HG03439 (cell line): Measurements from ENCODE around the gene KRT28.

ENCODE experiments used
- ATAC-seq: cut with Tn5 transposase; IDR thresholded peaks from one replicate; pipeline ENCODE4 v1.9.1; 2021; ENCODE audit warnings: mild to moderate bottlenecking, moderate library complexity; ENCODE audit not compliant: unreplicated experiment

KRT28 gene

GRCh38 chr17:40799859-40800258 lies at the start of gene KRT28:
Gene KRT28 (minus strand): TSS chr17:40799959. CDS start chr17:40799893, 66 bp downstream.
- no peak for ATAC-seq

- no peak for ATAC-seq
Measured at GRCh38 chr17:40848583-40849235, 49.0 kb upstream of the KRT28 start.

DNA sequence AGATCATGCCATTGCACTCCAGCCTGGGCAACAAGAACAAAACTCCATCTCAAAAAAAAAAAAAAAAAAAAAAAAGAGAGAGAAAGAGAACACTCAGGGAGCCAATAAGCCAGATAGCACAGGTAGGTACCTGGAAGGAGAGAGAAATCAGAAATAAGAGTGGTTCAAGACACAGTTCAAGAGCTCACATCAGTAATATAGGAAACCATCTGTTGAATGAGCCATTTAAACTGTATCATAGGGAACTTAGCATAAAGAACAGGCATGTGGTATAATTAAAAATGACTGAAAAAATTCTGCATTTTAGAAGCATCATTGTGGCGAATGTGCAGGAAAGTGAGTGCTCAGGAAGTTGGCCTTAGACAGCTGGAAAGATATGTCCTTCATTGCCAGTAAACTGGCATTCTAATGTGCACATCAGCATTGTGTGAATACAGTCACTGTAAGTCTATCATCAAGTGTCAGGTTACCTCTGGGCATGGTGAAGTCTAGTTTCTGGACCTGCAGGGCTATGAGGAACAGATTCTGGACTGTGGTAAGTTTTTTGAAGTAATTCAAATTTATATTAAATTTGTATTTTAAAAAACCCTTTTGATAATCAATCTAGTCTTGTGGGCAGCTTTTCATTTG lies 46.9 kb upstream of the KRT28 start:
- ATAC-seq = no peak

DNA sequence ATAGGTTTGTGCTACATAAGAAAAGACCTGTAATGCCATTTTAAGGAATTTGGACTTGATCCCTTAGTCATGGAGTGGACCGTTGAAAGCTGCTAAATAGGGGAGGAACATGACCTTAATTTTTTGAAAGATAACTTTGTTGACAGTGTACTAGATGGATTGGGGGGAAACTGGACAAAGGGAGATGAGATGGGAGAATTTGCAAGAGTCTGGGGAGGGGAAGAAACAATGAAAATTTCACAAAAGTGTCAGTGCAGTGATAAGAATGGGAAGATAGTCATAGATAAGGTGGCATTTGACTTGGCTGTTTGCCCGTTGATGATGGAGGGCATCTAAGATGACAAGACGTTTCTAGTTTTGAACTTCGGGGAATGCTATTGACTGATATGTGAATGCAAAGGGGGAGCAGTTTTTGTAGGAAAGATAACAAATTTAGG lies 44.9 kb upstream of the KRT28 start:
- ATAC-seq = no peak

- no peak for ATAC-seq
Measured at GRCh38 chr17:40843242-40843641, 43.5 kb upstream of the KRT28 start.

- ATAC-seq = no peak
Measured at GRCh38 chr17:40841246-40841645, 41.5 kb upstream of the KRT28 start.

- ATAC-seq = no peak
Measured at GRCh38 chr17:40839194-40839593, 39.4 kb upstream of the KRT28 start.

- ATAC-seq = no peak
Measured at GRCh38 chr17:40836020-40836419, 36.3 kb upstream of the KRT28 start.

GRCh38 chr17:40833882-40834281 lies 34.1 kb upstream of the KRT28 start:
- no peak for ATAC-seq

GRCh38 chr17:40832840-40833239 lies 33.1 kb upstream of the KRT28 start:
- ATAC-seq = no peak

DNA sequence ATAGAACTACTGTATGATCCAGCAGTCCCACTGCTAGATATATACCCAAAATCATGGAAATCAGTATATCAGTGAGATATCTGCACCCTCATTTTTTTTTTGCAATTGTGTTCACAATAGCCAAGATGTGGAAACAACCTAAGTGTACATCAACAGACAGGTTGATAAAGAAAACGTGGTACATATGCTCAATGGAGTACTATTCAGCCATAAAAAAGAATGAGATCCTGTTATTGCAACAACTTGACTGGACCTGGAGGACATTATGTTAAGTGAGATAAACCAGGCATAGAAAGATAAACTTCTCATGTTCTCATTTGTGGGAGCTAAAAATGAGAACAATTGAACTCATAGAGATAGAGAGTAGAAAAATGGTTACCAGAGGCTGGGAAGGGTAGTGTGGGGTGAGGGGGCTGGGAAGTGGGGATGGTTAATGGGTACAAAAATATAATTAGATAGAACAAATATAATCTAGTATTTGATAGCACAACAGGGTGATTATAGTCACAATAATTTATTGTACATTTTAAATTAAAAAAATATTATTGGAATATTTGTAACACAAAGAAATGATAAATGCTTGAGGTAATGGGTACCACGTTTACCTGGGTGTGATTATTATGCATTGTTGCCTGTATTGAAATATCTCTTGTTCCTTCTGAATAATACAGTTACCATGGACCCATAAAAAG lies 30.5 kb upstream of the KRT28 start:
- no peak for ATAC-seq

DNA sequence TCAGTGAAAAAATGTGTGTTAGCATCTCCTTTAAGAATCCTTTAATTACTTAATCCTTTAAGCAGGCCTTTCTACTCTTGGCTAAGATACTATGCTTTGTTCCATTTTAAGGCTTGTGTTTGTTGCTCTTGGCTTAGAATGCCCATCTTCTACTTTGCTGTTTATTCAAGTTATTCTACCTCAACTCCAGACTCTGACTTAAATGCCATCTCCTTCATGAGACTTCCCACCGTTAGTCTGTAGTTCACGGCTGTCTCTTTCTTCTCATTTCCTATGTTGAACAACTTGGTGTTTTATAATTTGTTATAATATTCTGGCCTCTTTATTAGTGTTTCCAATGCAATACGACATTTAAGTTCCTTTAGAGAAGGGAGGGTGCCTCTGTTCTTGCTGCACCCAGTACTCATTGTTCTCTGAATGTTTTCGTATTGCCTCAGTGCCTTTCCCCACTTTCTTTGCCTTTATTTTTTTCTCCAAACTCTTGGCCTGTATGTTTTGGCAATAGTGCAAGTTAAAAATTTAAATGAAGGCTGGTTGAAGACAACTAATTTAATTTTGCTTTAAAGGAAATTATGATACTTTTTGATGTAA lies 28.8 kb upstream of the KRT28 start:
- ATAC-seq = no peak

DNA sequence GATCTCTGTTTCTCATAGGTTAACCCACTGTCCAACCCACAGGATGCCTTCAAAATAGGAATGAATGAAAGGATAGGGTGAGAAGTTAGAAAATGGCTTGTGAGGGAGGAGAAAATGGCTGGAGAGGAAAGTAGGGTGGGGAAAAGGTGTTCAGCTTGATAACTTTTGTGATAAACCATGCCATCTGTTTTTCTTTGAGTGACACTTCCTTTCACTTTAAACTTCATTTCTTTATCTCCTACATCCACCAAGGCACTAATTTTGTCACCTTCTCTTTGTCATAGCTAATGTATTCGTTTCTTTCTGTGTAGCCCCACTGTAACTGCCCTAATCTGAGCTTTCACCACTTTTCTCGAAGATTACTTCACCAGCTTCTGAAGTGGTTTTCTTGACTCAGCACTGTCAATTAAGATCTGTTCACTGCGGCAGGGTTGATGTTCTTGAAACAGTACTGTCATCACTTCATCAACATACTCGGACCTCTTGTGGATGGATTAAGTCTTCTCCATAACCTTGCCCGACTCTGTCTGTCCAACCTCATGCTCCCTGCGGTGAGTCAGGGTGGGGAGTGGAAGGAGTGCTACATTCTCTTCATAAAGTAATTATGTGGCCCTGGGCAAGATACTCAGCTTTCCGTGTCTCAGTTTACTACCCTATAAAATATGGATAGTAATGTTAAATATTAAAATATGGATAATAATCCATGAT lies 28.1 kb upstream of the KRT28 start:
- ATAC-seq = no peak

GRCh38 chr17:40825599-40825998 lies 25.8 kb upstream of the KRT28 start:
- no peak for ATAC-seq

- ATAC-seq = no peak
Measured at GRCh38 chr17:40824015-40824832, 24.5 kb upstream of the KRT28 start.

GRCh38 chr17:40822132-40822812 lies 22.5 kb upstream of the KRT28 start, which contains the start of gene KRT10:
Gene KRT10 (minus strand): TSS chr17:40822614. CDS start chr17:40822585, 29 bp downstream.
- ATAC-seq = no peak

- ATAC-seq = no peak
Measured at GRCh38 chr17:40821536-40821935, 21.8 kb upstream of the KRT28 start.

GRCh38 chr17:40820228-40820838 lies 20.6 kb upstream of the KRT28 start:
- ATAC-seq = no peak

DNA sequence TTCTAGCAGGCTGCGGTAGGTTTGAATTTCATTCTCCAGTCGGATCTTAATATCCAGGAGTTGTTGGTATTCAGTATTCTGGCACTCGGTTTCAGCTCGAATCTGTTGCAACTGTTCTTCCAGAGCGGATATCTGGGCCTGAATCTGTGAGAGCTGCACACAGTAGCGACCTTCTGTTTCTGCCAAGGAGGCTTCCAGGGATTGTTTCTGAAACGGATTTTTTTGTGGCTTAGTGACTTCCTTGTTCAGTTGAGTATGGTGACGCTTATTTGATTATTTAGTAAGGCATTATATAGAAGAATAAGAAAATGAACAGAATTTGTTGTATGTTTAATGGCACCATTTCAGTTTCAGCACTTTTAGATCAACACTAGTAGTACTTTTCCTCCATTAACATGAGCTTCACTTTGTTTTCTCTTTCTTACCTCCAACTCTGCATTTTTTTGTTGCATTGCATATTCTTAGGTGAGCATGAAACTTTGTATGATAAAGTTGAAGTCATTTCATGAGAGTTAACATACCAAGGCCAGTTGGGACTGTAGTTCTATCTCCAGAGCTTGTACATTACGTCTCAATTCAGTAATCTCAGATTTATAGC lies 19.9 kb upstream of the KRT28 start:
- ATAC-seq = no peak
